ENCODE results near the gene CDC42SE1. TPM values are rescaled to one million over a fixed set of nuclear protein-coding genes. Genes with fewer than 3 reads are reported as not detected.

Gene CDC42SE1
- total RNA-seq, 1 donor from 2014 or later: 190 TPM

- peaks cover 40% of the 10 kb centered on the region for H3K4me1 Mint-ChIP-seq
- H3K36me3 Mint-ChIP-seq (ENCODE audit: low read depth): peaks cover 29% of the 10 kb centered on the region
These were observed 2.3 kb upstream of the CDC42SE1 start for GRCh38 chr1:151061704-151062103.

GRCh38 chr1:151060657-151061421 is 1.4 kb upstream of the CDC42SE1 start:
- Mint-ChIP-seq H3K27me3 (no peaks in the 10 kb centered on the region), H3K4me3 (peak overlapping the region; percentile 99), H3K36me3 (ENCODE audit: low read depth) (peaks cover 34% of the 10 kb centered on the region), H3K27ac (peak overlapping the region; percentile 99), H3K9me3 (no peaks in the 10 kb centered on the region), H3K4me1 (peaks cover 49% of the 10 kb centered on the region)
- DNase-seq: no peak
- intact Hi-C loops (cut with micrococcal nuclease): no loop called here

More at GRCh38 chr1:151061704-151062103, 2.3 kb upstream of the CDC42SE1 start:
- Mint-ChIP-seq H3K9me3 (no peaks in the 10 kb centered on the region), H3K4me3 (no peak overlapping the region), H3K27ac (no peak overlapping the region), H3K27me3 (no peaks in the 10 kb centered on the region)
- no peak for DNase-seq
- intact Hi-C loops (cut with micrococcal nuclease): no loop called here

- H3K27me3 Mint-ChIP-seq: no peaks in the 10 kb centered on the region
- peak; percentile 79 for DNase-seq
- peaks cover 56% of the 10 kb centered on the region for H3K4me1 Mint-ChIP-seq
- intact Hi-C loops (cut with micrococcal nuclease): no loop called here
- no peaks in the 10 kb centered on the region for H3K9me3 Mint-ChIP-seq
- H3K27ac Mint-ChIP-seq: peak within 1 kb of the TSS; percentile 99
- H3K36me3 Mint-ChIP-seq (ENCODE audit: low read depth): peaks cover 41% of the 10 kb centered on the region
- H3K4me3 Mint-ChIP-seq: peak within 1 kb of the TSS; percentile 99
These were observed 710 bp upstream of the CDC42SE1 start, which contains the start of gene MLLT11 for GRCh38 chr1:151060007-151060656. MLLT11 (plus strand) TSS chr1:151060397; CDS start chr1:151067225, 6,828 bp downstream.

- intact Hi-C loops (cut with micrococcal nuclease): loop anchor here (1.0 to 5.0 kb wide), 7 partner anchors 12 to 496 kb away; partner anchors contain the start of genes ARNT, ENSA, GABPB2 and TNFAIP8L2
- H3K9me3 Mint-ChIP-seq: no peaks in the 10 kb centered on the region
- peak; percentile 78 for DNase-seq
- no peaks in the 10 kb centered on the region for H3K27me3 Mint-ChIP-seq
- H3K4me3 Mint-ChIP-seq: peak overlapping the region; percentile 99
- peaks cover 55% of the 10 kb centered on the region for H3K36me3 Mint-ChIP-seq (ENCODE audit: low read depth)
- peaks cover 65% of the 10 kb centered on the region for H3K4me1 Mint-ChIP-seq
- peak overlapping the region; percentile 99 for H3K27ac Mint-ChIP-seq
These were observed 730 bp downstream of the CDC42SE1 start for GRCh38 chr1:151058692-151059091.

GRCh38 chr1:151056149-151056548 is 3.3 kb downstream of the CDC42SE1 start:
- Mint-ChIP-seq H3K9me3 (no peaks in the 10 kb centered on the region), H3K27ac (peak overlapping the region; percentile 99), H3K27me3 (no peaks in the 10 kb centered on the region), H3K36me3 (ENCODE audit: low read depth) (peaks cover 71% of the 10 kb centered on the region), H3K4me1 (peaks cover 64% of the 10 kb centered on the region), H3K4me3 (peak overlapping the region; percentile 99)
- peak; percentile 87 for DNase-seq
- intact Hi-C loops (cut with micrococcal nuclease): loop anchor here (2.0 to 5.0 kb wide), 6 partner anchors 34 to 494 kb away; partner anchors contain the start of genes ARNT, ENSA, PRUNE1 and TNFAIP8L2

GRCh38 chr1:151055581-151055980 is 3.8 kb downstream of the CDC42SE1 start:
- no peaks in the 10 kb centered on the region for H3K9me3 Mint-ChIP-seq

GRCh38 chr1:151054971-151055547 is 4.4 kb downstream of the CDC42SE1 start:
- H3K9me3 Mint-ChIP-seq: no peaks in the 10 kb centered on the region
- H3K27ac Mint-ChIP-seq: peak overlapping the region; percentile 99
- peaks cover 58% of the 10 kb centered on the region for H3K4me1 Mint-ChIP-seq
- peaks cover 80% of the 10 kb centered on the region for H3K36me3 Mint-ChIP-seq (ENCODE audit: low read depth)
- H3K4me3 Mint-ChIP-seq: peak overlapping the region; percentile 99
- intact Hi-C loops (cut with micrococcal nuclease): loop anchor here (5.0 kb wide), 5 partner anchors 33 to 493 kb away; partner anchors contain the start of genes ARNT, ENSA and TNFAIP8L2
- H3K27me3 Mint-ChIP-seq: no peaks in the 10 kb centered on the region
- DNase-seq: no peak

More at GRCh38 chr1:151055581-151055980, 3.8 kb downstream of the CDC42SE1 start:
- DNase-seq: peak; percentile 61
- Mint-ChIP-seq H3K4me1 (peaks cover 58% of the 10 kb centered on the region), H3K27me3 (no peaks in the 10 kb centered on the region), H3K36me3 (ENCODE audit: low read depth) (peaks cover 76% of the 10 kb centered on the region), H3K27ac (peak overlapping the region; percentile 99), H3K4me3 (peak overlapping the region; percentile 99)
- intact Hi-C loops (cut with micrococcal nuclease): loop anchor here (5.0 kb wide), 5 partner anchors 33 to 493 kb away; partner anchors contain the start of genes ARNT, ENSA and TNFAIP8L2

GRCh38 chr1:151051356-151052009 is 7.9 kb downstream of the CDC42SE1 start:
- peaks cover 57% of the 10 kb centered on the region for H3K4me1 Mint-ChIP-seq
- no peak overlapping the region for H3K4me3 Mint-ChIP-seq
- no peaks in the 10 kb centered on the region for H3K9me3 Mint-ChIP-seq
- intact Hi-C loops (cut with micrococcal nuclease): no loop called here
- H3K36me3 Mint-ChIP-seq (ENCODE audit: low read depth): peaks cover 55% of the 10 kb centered on the region
- no peaks in the 10 kb centered on the region for H3K27me3 Mint-ChIP-seq
- no peak for DNase-seq
- no peak overlapping the region for H3K27ac Mint-ChIP-seq

- H3K27ac Mint-ChIP-seq: peak overlapping the region; percentile 66
- peaks cover 42% of the 10 kb centered on the region for H3K36me3 Mint-ChIP-seq (ENCODE audit: low read depth)
- no peak overlapping the region for H3K4me3 Mint-ChIP-seq
- H3K4me1 Mint-ChIP-seq: peaks cover 48% of the 10 kb centered on the region
- H3K9me3 Mint-ChIP-seq: no peaks in the 10 kb centered on the region
- no peaks in the 10 kb centered on the region for H3K27me3 Mint-ChIP-seq
- intact Hi-C loops (cut with micrococcal nuclease): no loop called here
- no peak for DNase-seq
These were observed 9.3 kb downstream of the CDC42SE1 start for GRCh38 chr1:151050051-151050688.

GRCh38 chr1:151049458-151049857 is 10.0 kb downstream of the CDC42SE1 start:
- intact Hi-C loops (cut with micrococcal nuclease): no loop called here
- Mint-ChIP-seq H3K27ac (peak overlapping the region; percentile 67), H3K27me3 (no peaks in the 10 kb centered on the region), H3K9me3 (no peaks in the 10 kb centered on the region), H3K4me3 (no peak overlapping the region), H3K36me3 (ENCODE audit: low read depth) (peaks cover 37% of the 10 kb centered on the region), H3K4me1 (peaks cover 42% of the 10 kb centered on the region)
- peak; percentile 63 for DNase-seq

- H3K27me3 Mint-ChIP-seq: no peaks in the 10 kb centered on the region
- intact Hi-C loops (cut with micrococcal nuclease): loop anchor here (1.0 kb wide), 1 partner anchor 9 kb away; no protein-coding TSS in a partner anchor
These were observed 10.8 kb downstream of the CDC42SE1 start for GRCh38 chr1:151048645-151049032.

GRCh38 chr1:151047925-151048644 is 11.3 kb downstream of the CDC42SE1 start:
- peak; percentile 86 for DNase-seq
- H3K4me1 Mint-ChIP-seq: peaks cover 45% of the 10 kb centered on the region

More at GRCh38 chr1:151048645-151049032, 10.8 kb downstream of the CDC42SE1 start:
- Mint-ChIP-seq H3K9me3 (no peaks in the 10 kb centered on the region), H3K4me3 (peak overlapping the region; percentile 93), H3K4me1 (peaks cover 40% of the 10 kb centered on the region), H3K36me3 (ENCODE audit: low read depth) (peaks cover 29% of the 10 kb centered on the region), H3K27ac (peak overlapping the region; percentile 84)
- DNase-seq: no peak

More at GRCh38 chr1:151047925-151048644, 11.3 kb downstream of the CDC42SE1 start:
- Mint-ChIP-seq H3K27me3 (no peaks in the 10 kb centered on the region), H3K27ac (peak overlapping the region; percentile 84), H3K9me3 (no peaks in the 10 kb centered on the region), H3K4me3 (peak overlapping the region; percentile 93), H3K36me3 (ENCODE audit: low read depth) (peaks cover 27% of the 10 kb centered on the region)
- intact Hi-C loops (cut with micrococcal nuclease): loop anchor here (1.0 to 2.0 kb wide), 3 partner anchors 9 to 39 kb away; partner anchors contain the start of genes GABPB2 and PRUNE1
